ENCODE measurements around the gene NTN1. TPM values are rescaled to one million over a fixed set of nuclear protein-coding genes. Genes with fewer than 3 reads are reported as not detected.

The NTN1 gene
- total RNA-seq, 2 donors from 2014 or later: 0.10 to 0.20 TPM

DNA sequence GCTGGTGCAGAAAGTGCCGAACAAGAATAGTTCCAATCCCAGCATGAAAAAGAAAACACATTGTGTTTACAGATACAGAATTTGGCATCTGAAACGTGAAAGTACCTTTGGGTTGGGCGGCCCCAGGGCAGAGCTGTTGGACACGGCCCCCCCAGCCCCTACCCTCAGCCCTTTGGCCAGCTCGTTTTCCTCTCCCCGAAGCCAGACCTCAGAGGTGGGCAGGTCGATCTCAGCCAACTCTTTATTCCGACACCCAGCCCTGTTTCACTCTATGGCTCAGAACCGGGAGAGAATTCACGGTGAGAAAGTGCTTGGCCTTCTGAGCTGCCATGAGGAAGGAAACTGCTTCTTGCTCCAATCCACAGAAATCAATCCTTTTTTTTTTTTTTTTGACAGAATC lies 11.3 kb downstream of the NTN1 start:
- no peaks in the 10 kb centered on the region for H3K9me3 Mint-ChIP-seq
- H3K36me3 Mint-ChIP-seq: no peaks in the 10 kb centered on the region
- ATAC-seq: no peak
- no peak for DNase-seq (ENCODE audit: low spot score)
- no peak overlapping the region for H3K4me3 Mint-ChIP-seq
- H3K4me1 Mint-ChIP-seq (ENCODE audit: low read depth in 2 of 2): no peaks in the 10 kb centered on the region
- peaks cover 8 to 26% of the 10 kb centered on the region in 2 donors for H3K27me3 Mint-ChIP-seq
- H3K27ac Mint-ChIP-seq: no peak overlapping the region

DNA sequence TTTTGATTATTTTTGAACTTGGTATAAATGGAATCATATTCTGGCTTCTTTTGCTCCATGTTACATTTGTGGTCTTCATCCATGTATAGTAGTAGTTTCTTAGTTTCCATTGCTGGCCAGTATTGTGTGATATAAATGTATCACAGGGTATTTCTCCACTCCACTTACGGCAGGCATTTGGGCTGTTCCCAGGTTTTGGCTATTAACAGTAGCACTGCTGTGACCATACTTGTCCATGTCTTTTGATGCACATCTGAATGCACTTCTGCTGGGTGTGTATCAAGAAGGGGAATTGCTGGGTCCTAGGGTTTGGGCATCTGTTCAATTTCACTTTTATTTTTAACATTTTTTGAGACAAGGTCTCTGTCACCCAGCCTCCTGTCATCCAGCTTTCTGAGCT lies 13.9 kb downstream of the NTN1 start:
- Mint-ChIP-seq H3K4me1 (ENCODE audit: low read depth in 2 of 2) (no peaks in the 10 kb centered on the region), H3K9me3 (no peaks in the 10 kb centered on the region), H3K27me3 (peaks cover 12 to 24% of the 10 kb centered on the region in 2 donors), H3K27ac (no peak overlapping the region), H3K36me3 (no peaks in the 10 kb centered on the region), H3K4me3 (no peak overlapping the region)
- DNase-seq (ENCODE audit: low spot score) (no peak), ATAC-seq (no peak)

DNA sequence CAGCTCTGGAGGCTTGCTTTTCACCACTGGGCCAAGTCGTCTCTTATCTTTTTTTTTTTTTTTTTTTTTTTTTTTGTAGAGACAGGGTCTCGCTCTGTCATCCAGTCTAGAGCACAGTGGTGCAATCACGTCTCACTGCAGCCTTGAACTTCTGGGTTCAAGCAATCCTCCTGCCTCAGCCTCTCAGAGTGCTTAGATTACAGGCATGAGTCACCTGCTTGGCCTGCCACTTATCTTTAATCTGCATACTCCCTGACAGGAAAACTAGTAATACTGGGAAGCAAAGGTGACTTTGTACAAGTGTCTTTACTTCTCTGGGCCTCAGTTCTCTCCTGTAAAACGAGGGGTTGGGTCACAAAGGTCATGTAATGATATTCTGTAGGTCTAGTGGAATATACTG lies 15.0 kb downstream of the NTN1 start:
- no peak overlapping the region for H3K27ac Mint-ChIP-seq
- peaks cover 17 to 29% of the 10 kb centered on the region in 2 donors for H3K27me3 Mint-ChIP-seq

DNA sequence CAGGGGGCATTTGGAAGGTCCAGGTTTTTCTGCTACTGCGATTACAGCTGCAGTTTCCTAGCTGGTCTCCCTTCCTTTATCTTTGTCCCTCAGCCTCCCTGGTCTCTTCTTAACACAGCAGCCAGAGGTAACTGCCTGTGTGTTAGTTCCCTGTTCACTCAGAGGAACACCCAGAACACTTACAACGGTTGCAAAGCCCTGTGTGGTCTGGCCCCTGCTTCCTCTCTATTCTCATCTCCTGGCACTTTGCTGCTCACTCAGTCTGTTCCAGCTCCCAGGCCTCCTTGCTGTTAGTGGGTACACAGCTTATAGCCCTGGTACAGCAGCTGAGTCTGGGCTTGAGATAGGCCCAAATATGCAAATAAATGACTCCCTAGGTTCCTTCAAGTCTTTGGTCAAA lies 16.4 kb downstream of the NTN1 start:
- H3K36me3 Mint-ChIP-seq: no peaks in the 10 kb centered on the region
- DNase-seq (ENCODE audit: low spot score): no peak
- no peak overlapping the region for H3K4me3 Mint-ChIP-seq
- no peak for ATAC-seq
- H3K27ac Mint-ChIP-seq: no peak overlapping the region
- no peaks in the 10 kb centered on the region for H3K9me3 Mint-ChIP-seq
- H3K4me1 Mint-ChIP-seq (ENCODE audit: low read depth in 2 of 2): no peaks in the 10 kb centered on the region
- H3K27me3 Mint-ChIP-seq: peaks cover 20 to 26% of the 10 kb centered on the region in 2 donors

More for the DNA sequence above, 15.0 kb downstream of the NTN1 start:
- Mint-ChIP-seq H3K4me1 (ENCODE audit: low read depth in 2 of 2) (no peaks in the 10 kb centered on the region), H3K9me3 (no peaks in the 10 kb centered on the region), H3K36me3 (no peaks in the 10 kb centered on the region), H3K4me3 (no peak overlapping the region)
- DNase-seq (ENCODE audit: low spot score): no peak
- ATAC-seq: no peak

DNA sequence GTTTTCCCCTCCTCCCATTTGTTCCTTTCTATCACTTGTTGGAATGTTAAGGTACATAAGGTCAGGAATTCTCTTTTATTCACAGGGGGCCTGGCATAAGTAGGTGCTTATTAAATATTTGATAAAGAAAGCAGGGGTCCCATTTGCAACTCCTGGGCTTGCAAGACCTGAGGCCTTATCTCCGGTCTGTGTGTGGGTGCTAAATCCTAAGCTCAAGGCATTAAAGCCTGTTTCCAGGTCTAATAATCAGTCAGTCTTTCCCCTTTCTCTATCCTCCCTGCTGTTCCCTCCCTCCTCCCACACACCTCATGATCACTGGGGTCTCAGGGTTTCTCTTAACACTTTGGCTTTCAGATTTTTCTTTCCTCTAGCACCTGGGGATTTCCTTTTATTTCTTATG lies 17.1 kb downstream of the NTN1 start:
- no peak for DNase-seq (ENCODE audit: low spot score)
- no peak overlapping the region for H3K4me3 Mint-ChIP-seq
- peaks cover 26 to 29% of the 10 kb centered on the region in 2 donors for H3K27me3 Mint-ChIP-seq
- H3K4me1 Mint-ChIP-seq (ENCODE audit: low read depth in 2 of 2): no peaks in the 10 kb centered on the region
- no peak for ATAC-seq
- no peaks in the 10 kb centered on the region for H3K9me3 Mint-ChIP-seq
- no peaks in the 10 kb centered on the region for H3K36me3 Mint-ChIP-seq
- no peak overlapping the region for H3K27ac Mint-ChIP-seq

DNA sequence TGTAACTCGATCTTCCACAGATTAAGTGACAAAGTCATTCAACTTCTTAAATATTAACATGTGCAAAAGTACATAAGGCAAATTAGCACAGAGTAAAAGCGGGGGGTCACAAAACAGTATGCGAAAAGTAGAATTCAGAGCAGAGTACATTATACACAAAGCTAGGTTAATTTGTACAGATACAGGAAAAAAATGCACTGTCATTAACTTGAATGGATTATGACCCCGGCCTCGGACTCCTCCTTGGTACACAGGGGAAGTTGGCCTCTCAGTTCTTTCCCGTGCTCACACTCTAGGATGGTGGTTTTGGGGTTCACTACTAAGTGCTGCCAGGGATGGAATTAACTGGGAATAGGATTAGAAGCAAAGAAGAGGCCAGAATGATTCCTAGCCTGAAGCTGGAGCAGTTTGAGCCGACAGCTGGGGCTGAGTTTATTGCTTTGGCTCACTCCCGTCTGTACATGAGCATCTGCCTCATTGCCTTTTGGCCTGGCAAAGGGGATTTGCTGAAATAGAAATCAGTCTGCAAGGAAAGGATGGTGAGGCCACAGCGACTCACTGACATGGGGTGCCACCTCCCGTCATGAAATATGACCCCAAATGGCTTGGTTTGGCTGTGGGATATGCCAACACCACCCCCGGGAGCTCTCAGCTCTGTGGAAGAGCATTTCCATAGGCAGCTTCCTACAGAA lies 23.6 kb downstream of the NTN1 start:
- Mint-ChIP-seq H3K4me3 (no peak overlapping the region), H3K4me1 (ENCODE audit: low read depth in 2 of 2) (no peaks in the 10 kb centered on the region), H3K36me3 (no peaks in the 10 kb centered on the region), H3K27ac (no peak overlapping the region), H3K9me3 (no peaks in the 10 kb centered on the region), H3K27me3 (peaks cover 30 to 47% of the 10 kb centered on the region in 2 donors)
- DNase-seq (ENCODE audit: low spot score): no peak
- no peak for ATAC-seq

DNA sequence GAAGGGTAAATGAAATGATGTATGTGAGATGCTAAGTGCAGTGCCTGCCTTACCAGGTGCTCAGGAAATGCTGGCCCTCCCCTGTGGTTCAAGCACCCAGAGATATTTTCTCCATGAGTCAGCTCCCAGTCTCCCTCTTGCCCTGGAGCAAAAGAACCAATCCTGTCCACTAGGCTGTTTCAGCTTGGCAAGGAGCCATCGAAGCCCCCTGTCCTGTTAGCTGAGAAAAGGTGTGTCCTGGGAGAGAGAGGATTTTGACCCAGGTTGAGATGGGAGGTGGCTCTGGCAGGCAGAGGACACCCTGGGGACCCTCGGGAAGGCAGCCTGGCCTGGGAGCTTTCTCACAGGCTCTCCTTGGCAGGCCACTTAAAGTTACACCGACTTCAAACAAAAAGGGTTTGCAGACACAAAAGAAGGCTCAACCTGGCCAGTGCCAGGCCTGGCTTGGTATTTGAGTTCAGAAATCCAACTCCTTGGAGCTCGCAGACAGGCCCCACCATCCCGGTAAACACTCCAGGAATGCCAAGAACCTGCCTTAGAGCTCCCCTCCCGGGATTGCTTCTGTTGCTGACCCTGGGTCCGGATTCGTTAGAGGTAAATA lies 29.6 kb downstream of the NTN1 start:
- Mint-ChIP-seq H3K36me3 (no peaks in the 10 kb centered on the region), H3K9me3 (no peaks in the 10 kb centered on the region), H3K4me3 (no peak overlapping the region), H3K27me3 (peaks cover 8 to 18% of the 10 kb centered on the region in 2 donors), H3K4me1 (ENCODE audit: low read depth in 2 of 2) (peaks cover 0 to 4% of the 10 kb centered on the region in 2 donors), H3K27ac (no peak overlapping the region)
- no peak for ATAC-seq
- DNase-seq (ENCODE audit: low spot score): no peak

DNA sequence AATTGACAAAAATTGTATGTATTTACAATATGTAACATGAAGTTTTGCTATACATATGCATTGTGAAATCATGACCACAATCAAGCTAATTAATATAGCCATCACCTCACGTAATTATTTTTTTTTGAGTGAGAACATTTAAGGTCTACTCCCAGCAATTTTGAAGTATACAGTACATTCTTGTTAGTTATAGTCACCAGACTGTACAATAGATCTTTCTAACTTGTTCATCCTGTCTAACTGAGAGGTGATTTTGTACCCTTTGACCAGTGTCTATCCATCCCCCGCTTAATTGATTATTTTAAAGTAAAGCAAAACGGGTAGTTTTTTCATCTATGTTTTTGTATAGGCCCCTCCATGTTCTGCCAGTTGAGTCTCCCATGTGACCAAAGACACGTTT lies 30.3 kb downstream of the NTN1 start:
- Mint-ChIP-seq H3K27ac (no peak overlapping the region), H3K4me3 (no peak overlapping the region), H3K4me1 (ENCODE audit: low read depth in 2 of 2) (peaks cover 0 to 4% of the 10 kb centered on the region in 2 donors), H3K27me3 (peaks cover 9 to 14% of the 10 kb centered on the region in 2 donors), H3K36me3 (no peaks in the 10 kb centered on the region), H3K9me3 (no peaks in the 10 kb centered on the region)
- DNase-seq (ENCODE audit: low spot score) (no peak), ATAC-seq (no peak)

DNA sequence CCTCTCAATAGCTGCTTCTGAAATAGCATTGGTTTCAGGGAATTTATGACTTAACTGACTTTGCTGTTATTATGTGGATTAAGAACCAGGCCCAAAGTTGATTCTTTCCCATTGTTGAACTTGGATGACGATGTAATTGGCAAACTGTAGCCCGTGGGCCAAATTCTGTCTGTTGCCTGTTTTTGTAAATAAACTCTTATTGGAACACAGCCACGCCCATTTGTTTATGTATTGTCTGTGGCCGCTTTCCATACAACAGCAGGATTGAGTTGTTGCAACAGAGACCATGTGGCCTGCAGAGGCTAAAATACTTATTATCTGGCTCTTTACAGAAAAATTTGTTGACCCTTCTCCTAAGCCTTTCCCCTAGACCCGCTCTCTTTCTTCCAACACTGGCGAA lies 31.6 kb downstream of the NTN1 start:
- H3K27me3 Mint-ChIP-seq: peaks cover 10 to 20% of the 10 kb centered on the region in 2 donors
- no peak for DNase-seq (ENCODE audit: low spot score)
- no peaks in the 10 kb centered on the region for H3K9me3 Mint-ChIP-seq
- no peak for ATAC-seq
- H3K4me3 Mint-ChIP-seq: no peak overlapping the region
- H3K36me3 Mint-ChIP-seq: no peaks in the 10 kb centered on the region
- no peak overlapping the region for H3K27ac Mint-ChIP-seq
- H3K4me1 Mint-ChIP-seq (ENCODE audit: low read depth in 2 of 2): peaks cover 0 to 4% of the 10 kb centered on the region in 2 donors

DNA sequence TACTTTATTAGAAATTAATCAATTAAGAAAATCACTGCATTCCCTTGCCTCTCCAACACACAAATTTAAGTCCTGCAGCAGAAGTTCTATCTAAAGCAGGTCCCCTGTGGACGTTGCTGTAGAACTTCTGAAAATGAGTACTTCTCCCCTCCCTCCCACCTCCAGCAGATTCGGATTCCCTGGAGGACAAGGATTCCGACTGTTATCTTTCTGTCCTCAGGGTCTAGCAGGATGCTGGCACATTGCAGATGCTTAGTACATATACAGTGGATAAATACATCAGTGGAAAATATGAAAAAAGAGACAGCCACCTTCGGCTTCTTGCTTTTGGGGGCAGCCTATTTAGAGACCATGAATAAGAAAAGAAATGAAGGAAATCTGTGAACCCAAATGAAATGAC lies 32.1 kb downstream of the NTN1 start:
- peaks cover 0 to 4% of the 10 kb centered on the region in 2 donors for H3K4me1 Mint-ChIP-seq (ENCODE audit: low read depth in 2 of 2)
- H3K9me3 Mint-ChIP-seq: no peaks in the 10 kb centered on the region
- H3K27ac Mint-ChIP-seq: no peak overlapping the region
- H3K36me3 Mint-ChIP-seq: no peaks in the 10 kb centered on the region
- H3K27me3 Mint-ChIP-seq: peaks cover 10 to 20% of the 10 kb centered on the region in 2 donors
- DNase-seq (ENCODE audit: low spot score): no peak
- H3K4me3 Mint-ChIP-seq: no peak overlapping the region
- ATAC-seq: no peak

DNA sequence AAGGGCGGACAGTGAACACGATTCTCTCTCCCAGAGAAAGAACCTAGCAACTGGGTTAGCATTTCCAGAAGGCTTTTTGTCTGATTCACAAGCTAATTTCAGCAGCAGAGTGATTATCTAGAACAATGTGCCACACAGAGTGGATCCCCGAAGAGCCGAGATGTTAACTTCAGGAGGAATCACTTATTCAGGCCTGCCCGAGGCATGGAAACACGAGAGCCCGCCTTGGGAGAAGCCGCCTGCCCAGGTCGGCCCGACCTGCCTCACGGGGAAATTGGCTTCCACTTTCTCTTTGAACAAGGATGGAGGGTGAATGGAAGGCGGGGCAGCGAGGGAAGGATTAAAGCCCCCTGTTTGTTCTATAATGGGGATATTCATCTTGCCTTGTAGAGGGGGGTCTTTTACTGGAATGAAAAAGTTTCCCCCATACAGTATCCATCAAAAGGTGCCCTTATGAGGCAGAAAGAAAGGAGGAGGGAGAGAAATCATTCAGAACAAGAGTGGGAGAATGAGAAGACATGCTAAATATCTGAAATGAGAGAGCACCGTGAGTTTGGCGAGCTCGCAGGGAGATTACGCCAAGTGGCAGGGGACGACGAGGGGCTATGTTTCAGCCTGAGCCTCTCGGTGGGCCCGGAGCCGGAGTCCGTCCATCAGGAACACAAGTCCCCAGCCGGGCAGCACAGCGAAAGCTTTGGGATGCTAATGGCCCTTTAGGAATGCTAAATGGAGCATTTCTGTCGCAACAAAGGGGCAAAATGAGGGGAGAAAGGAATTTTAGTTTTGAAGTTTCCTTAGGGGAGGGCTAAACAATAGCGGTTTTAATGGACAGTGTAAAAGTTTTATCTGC lies 33.0 kb downstream of the NTN1 start:
- DNase-seq (ENCODE audit: low spot score): no peak
- H3K36me3 Mint-ChIP-seq: no peaks in the 10 kb centered on the region
- H3K9me3 Mint-ChIP-seq: no peaks in the 10 kb centered on the region
- H3K4me1 Mint-ChIP-seq (ENCODE audit: low read depth in 2 of 2): peaks cover 0 to 4% of the 10 kb centered on the region in 2 donors
- H3K4me3 Mint-ChIP-seq: no peak overlapping the region
- H3K27ac Mint-ChIP-seq: no peak overlapping the region
- H3K27me3 Mint-ChIP-seq: peaks cover 10 to 18% of the 10 kb centered on the region in 2 donors
- no peak for ATAC-seq

DNA sequence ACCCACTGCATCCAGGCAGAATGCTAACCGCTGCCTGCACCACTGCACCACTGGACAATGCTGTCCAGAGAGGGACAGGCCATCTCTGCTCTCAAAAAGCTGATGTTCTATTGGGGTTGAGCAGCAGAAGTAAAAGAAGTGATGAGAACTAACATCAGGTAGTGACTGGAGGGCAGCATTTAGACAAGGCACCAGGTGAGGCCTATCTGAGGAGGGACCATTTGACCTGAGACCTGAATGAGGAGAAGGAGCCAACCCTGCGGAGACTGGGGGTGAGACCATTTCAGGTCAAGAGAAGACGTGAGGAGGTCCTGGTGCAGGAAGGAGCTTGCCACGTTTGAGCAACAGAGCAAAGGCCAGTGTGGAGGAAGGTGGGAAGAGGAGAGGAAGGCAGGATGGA lies 34.0 kb downstream of the NTN1 start:
- no peaks in the 10 kb centered on the region for H3K36me3 Mint-ChIP-seq
- DNase-seq (ENCODE audit: low spot score) (no peak), ATAC-seq (no peak)

DNA sequence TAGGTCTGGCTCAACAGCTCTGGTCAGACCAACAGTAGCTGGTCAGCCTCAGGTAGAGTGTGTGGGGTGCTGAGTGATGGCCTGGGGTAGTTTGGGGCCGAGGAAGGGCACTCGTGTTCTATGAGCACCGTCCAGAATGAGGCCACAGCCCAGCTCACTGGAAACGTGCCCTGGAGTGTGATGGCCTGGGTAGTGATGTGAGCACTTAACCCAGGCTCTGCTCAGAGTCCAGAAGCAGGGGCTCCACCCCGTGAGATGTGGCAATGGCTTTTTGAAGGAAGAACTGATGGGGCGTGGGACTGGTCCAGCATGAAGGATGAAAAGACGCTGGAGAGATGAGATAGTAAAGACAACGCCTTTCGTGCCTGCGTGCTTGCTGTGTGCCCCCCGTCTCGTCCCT lies 35.3 kb downstream of the NTN1 start:
- H3K27me3 Mint-ChIP-seq: peaks cover 13 to 14% of the 10 kb centered on the region in 2 donors
- H3K9me3 Mint-ChIP-seq: no peaks in the 10 kb centered on the region
- H3K27ac Mint-ChIP-seq: no peak overlapping the region
- ATAC-seq (no peak), DNase-seq (ENCODE audit: low spot score) (no peak)
- H3K4me3 Mint-ChIP-seq: no peak overlapping the region
- H3K36me3 Mint-ChIP-seq: no peaks in the 10 kb centered on the region
- peaks cover 0 to 4% of the 10 kb centered on the region in 2 donors for H3K4me1 Mint-ChIP-seq (ENCODE audit: low read depth in 2 of 2)

More for the DNA sequence above, 34.0 kb downstream of the NTN1 start:
- H3K27ac Mint-ChIP-seq: no peak overlapping the region
- peaks cover 10 to 13% of the 10 kb centered on the region in 2 donors for H3K27me3 Mint-ChIP-seq
- H3K4me1 Mint-ChIP-seq (ENCODE audit: low read depth in 2 of 2): peaks cover 0 to 4% of the 10 kb centered on the region in 2 donors
- no peaks in the 10 kb centered on the region for H3K9me3 Mint-ChIP-seq
- H3K4me3 Mint-ChIP-seq: no peak overlapping the region

DNA sequence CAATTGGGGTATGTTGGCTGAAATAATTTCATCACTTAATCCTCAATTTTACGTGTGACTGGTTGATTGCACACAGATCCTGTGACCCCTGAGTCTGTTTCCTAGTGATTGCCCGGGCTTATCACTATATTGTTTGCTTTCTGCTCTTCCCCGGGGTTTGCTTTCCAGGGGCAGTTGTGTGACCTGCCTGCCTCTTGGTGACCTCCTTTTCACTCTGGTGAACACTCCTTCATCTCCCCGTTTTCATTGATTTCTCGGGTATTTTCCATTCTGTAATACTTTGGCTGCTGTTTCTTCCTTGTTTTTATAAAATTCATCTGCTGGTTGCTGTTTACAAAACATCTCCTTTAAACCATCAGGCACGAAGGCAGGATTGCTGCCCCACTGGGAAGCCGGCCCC lies 36.0 kb downstream of the NTN1 start:
- ATAC-seq (no peak), DNase-seq (ENCODE audit: low spot score) (no peak)
- Mint-ChIP-seq H3K4me3 (no peak overlapping the region), H3K27ac (no peak overlapping the region), H3K36me3 (no peaks in the 10 kb centered on the region), H3K27me3 (peaks cover 13 to 14% of the 10 kb centered on the region in 2 donors), H3K9me3 (no peaks in the 10 kb centered on the region), H3K4me1 (ENCODE audit: low read depth in 2 of 2) (peaks cover 0 to 4% of the 10 kb centered on the region in 2 donors)

Data from natural killer cell treated with Interleukin-12 subunit alpha and Interleukin-12 subunit beta and Interleukin-15 and Interleukin-18, amount 100 ng/mL, for 72 hours (primary cell).